SK-N-SH (cell line): ENCODE measurements around the gene USP19. TPM values are rescaled to one million over a fixed set of nuclear protein-coding genes. Genes with fewer than 3 reads are reported as not detected.

ENCODE experiments used
- CTCF ChIA-PET: fragments of 300-600, 350-600 bp; formaldehyde crosslinking; extraction: SDS; loops from one replicate; lab custom pipeline; 2021; lab: Yijun Ruan, JAX
- POLR2A ChIA-PET: fragments of 350-600 bp; sonication (Branson Sonifier 250); formaldehyde crosslinking; extraction: SDS; loops from one replicate; lab custom pipeline; 2020; ENCODE audit warnings: antibody characterized with exemption, inconsistent platforms; lab: Yijun Ruan, JAX
- DNase-seq: peaks from one replicate; pipeline ENCODE4 v3.0.0; 2012
- H2AFZ ChIP-seq: fragments of 200-600 bp; sonication (generic); 2 replicates; pipeline ENCODE4 v1.8.1; 2016; ENCODE audit warnings: antibody characterized with exemption, mild to moderate bottlenecking, low read depth
- H3F3A ChIP-seq: fragments of 200-600 bp; sonication (generic); replicated peaks from 2 replicates; pipeline ENCODE3; 2016; ENCODE audit warnings: antibody characterized with exemption, mild to moderate bottlenecking; ENCODE audit not compliant: insufficient read depth
- H3K27ac ChIP-seq, 2 experiments: fragments of 200-500 bp in 1 of 2; fragments of 200-600 bp in 1 of 2; sonication (Bioruptor generic) in 1 of 2; sonication (generic), shearing (Covaris generic) in 1 of 2; 2 replicates each; pipeline versions ENCODE4 v1.5.1 to v1.6.1; 2014 to 2016; ENCODE audit warnings: low read depth in 2 of 2, inconsistent platforms in 1 of 2, low read length in 1 of 2, mild to moderate bottlenecking in 1 of 2, mixed read lengths in 1 of 2
- H3K27me3 ChIP-seq: fragments of 200-600 bp; sonication (generic), shearing (Covaris generic); 2 replicates; pipeline ENCODE4 v1.6.1; 2016; ENCODE audit warnings: mixed run types; ENCODE audit not compliant: insufficient read depth
- H3K36me3 ChIP-seq, 2 experiments: fragments of 200-500 bp in 1 of 2; fragments of 200-600 bp in 1 of 2; sonication (Bioruptor generic) in 1 of 2; sonication (generic) in 1 of 2; replicated peaks in 1 of 2; 2 replicates each; pipeline versions ENCODE3 to v1.5.1; 2014 to 2016; ENCODE audit warnings: low read length in 1 of 2, mild to moderate bottlenecking in 1 of 2; ENCODE audit not compliant: insufficient read depth in 2 of 2, control insufficient read depth in 1 of 2
- H3K4me1 ChIP-seq, 2 experiments: fragments of 200-500 bp in 1 of 2; fragments of 200-600 bp in 1 of 2; sonication (Bioruptor generic) in 1 of 2; sonication (generic), shearing (Covaris generic) in 1 of 2; 2 replicates each; pipeline versions ENCODE4 v1.5.1 to v1.6.1; 2014 to 2016; ENCODE audit warnings: low read depth in 1 of 2, low read length in 1 of 2, mixed run types in 1 of 2; ENCODE audit not compliant: insufficient read depth in 2 of 2, control insufficient read depth in 1 of 2
- H3K4me2 ChIP-seq: fragments of 200-600 bp; sonication (generic), shearing (Covaris generic); 2 replicates; pipeline ENCODE4 v1.6.1; 2017; ENCODE audit warnings: mixed run types
- H3K4me3 ChIP-seq, 2 experiments: fragments of 200-500 bp in 1 of 2; fragments of 200-600 bp in 1 of 2; sonication (Bioruptor generic) in 1 of 2; sonication (generic), shearing (Covaris generic) in 1 of 2; 2 replicates each; pipeline versions ENCODE4 v1.5.1 to v1.8.1; 2014 to 2016; ENCODE audit warnings: low read depth in 2 of 2, inconsistent platforms in 1 of 2, low read length in 1 of 2, mild to moderate bottlenecking in 1 of 2, mixed read lengths in 1 of 2, moderate library complexity in 1 of 2
- H3K79me2 ChIP-seq: fragments of 200-600 bp; sonication (generic); 2 replicates; pipeline ENCODE4 v1.8.1; 2017; ENCODE audit warnings: mild to moderate bottlenecking; ENCODE audit not compliant: insufficient read depth
- H3K9ac ChIP-seq: fragments of 200-600 bp; sonication (generic); 2 replicates; pipeline ENCODE4 v1.6.1; 2017; ENCODE audit warnings: mixed run types
- H3K9me2 ChIP-seq: fragments of 200-600 bp; sonication (generic); 2 replicates; pipeline ENCODE4 v1.6.1; 2017; ENCODE audit warnings: mixed run types
- H3K9me3 ChIP-seq: fragments of 200-600 bp; sonication (generic); 2 replicates; pipeline ENCODE4 v1.6.1; 2017; ENCODE audit warnings: mixed run types, mild to moderate bottlenecking, moderate library complexity
- H4K20me1 ChIP-seq: fragments of 200-600 bp; sonication (generic); 2 replicates; pipeline ENCODE4 v1.6.1; 2017; ENCODE audit warnings: mild to moderate bottlenecking, mixed run types; ENCODE audit not compliant: insufficient read depth
- CHD2 ChIP-seq: fragments of 150-350 bp; IDR thresholded peaks from 2 replicates; pipeline ENCODE4 v1.6.1; 2018; ENCODE audit warnings: low read length; ENCODE audit not compliant: partially characterized antibody
- EP300 ChIP-seq, 2 experiments: IDR thresholded peaks; 2 replicates each; pipeline versions ENCODE4 v1.4.0 to v1.6.1; 2012; ENCODE audit warnings: borderline replicate concordance in 1 of 2, low read depth in 1 of 2, low read length in 1 of 2
- EZH2phosphoT487 ChIP-seq: fragments of 200-600 bp; sonication (generic); IDR thresholded peaks from 2 replicates; pipeline ENCODE4 v1.6.1; 2017; ENCODE audit warnings: low read depth, mixed run types, mild to moderate bottlenecking, antibody characterized with exemption, moderate library complexity, borderline replicate concordance
- JUND ChIP-seq: IDR thresholded peaks from 2 replicates; pipeline ENCODE4 v1.4.0; 2012
- MAX ChIP-seq: IDR thresholded peaks from 2 replicates; pipeline ENCODE4 v1.4.0; 2012; ENCODE audit warnings: low read depth
- PBX3 ChIP-seq: IDR thresholded peaks from 2 replicates; pipeline ENCODE4; 2012
- POLR2AphosphoS5 ChIP-seq: IDR thresholded peaks from 2 replicates; pipeline ENCODE4 v1.6.1; 2012; ENCODE audit warnings: low read depth, low read length
- REST ChIP-seq: IDR thresholded peaks from 2 replicates; pipeline ENCODE4 v1.6.1; 2012; ENCODE audit warnings: mild to moderate bottlenecking, low read depth, low read length, moderate library complexity
- SIN3A ChIP-seq: IDR thresholded peaks from 2 replicates; pipeline ENCODE4 v1.6.1; 2012; ENCODE audit warnings: low read depth, mild to moderate bottlenecking, low read length, moderate library complexity, borderline replicate concordance
- TAF1 ChIP-seq: IDR thresholded peaks from 2 replicates; pipeline ENCODE4 v1.6.1; 2012; ENCODE audit warnings: low read depth, mild to moderate bottlenecking, low read length, moderate library complexity, borderline replicate concordance
- TCF12 ChIP-seq: IDR thresholded peaks from 2 replicates; pipeline ENCODE4 v1.4.0; 2012
- TEAD4 ChIP-seq: IDR thresholded peaks from 2 replicates; pipeline ENCODE4 v1.4.0; 2012; ENCODE audit warnings: mild to moderate bottlenecking, borderline replicate concordance; ENCODE audit not compliant: insufficient read depth
- YY1 ChIP-seq: IDR thresholded peaks from 2 replicates; pipeline ENCODE4 v1.4.0; 2012; ENCODE audit warnings: low read depth, mild to moderate bottlenecking
- WGBS: methylation state at CpG from one replicate; pipeline ENCODE4 v1.1.6; 2017; ENCODE audit warnings: low lambda C conversion rate; 5-methylcytosine and 5-hydroxymethylcytosine counted together
- polyA plus RNA-seq, 3 experiments: library from polyadenylated mRNA; depleted of rRNA; stranded (reverse); fragments of >200 nt; gene quantifications; 2 replicates each; pipeline ENCODE4 v1.2.3, GENCODE V29; 2012
- TF ChIP-seq, protein P1 (sequence below): fragments of 150-350 bp; IDR thresholded peaks from 2 replicates; pipeline ENCODE4 v1.6.1; 2016; ENCODE audit warnings: mild to moderate bottlenecking, low read depth, low read length

Gene USP19
- polyA plus RNA-seq, 1 of the 3 experiments (the other 2 are of a cell fraction): 75.6 TPM

GRCh38 chr3:49133226-49133951, 12.8 kb upstream of the USP19 start:
- ChIA-PET POLR2A (interaction anchor here (0.6 to 2.7 kb wide), 11 partner anchors 11 to 207 kb away, joined by 3 to 22 read pairs (median 5); partner anchors contain the start of genes KLHDC8B, QRICH1, USP19 and USP4), CTCF (interaction anchor here (0.6 to 5.4 kb wide), 12 partner anchors 13 to 213 kb away, joined by 3 to 26 read pairs (median 4); partner anchors contain the start of genes KLHDC8B, QRICH1 and USP19)

More at GRCh38 chr3:49133226-49133951, 12.8 kb upstream of the USP19 start:
- DNase-seq: peak; percentile 89
- Histone ChIP-seq H3K36me3 (peaks cover 4 to 18% of the 10 kb centered on the region in 2 experiments), H3K27ac (peak overlapping the region; percentile 83 to 91), H3K79me2 (peaks cover 37% of the 10 kb centered on the region), H3K9ac (peak overlapping the region; percentile 75), H3K9me3 (no peaks in the 10 kb centered on the region), H2AFZ (peak overlapping the region; percentile 98), H3K4me1 (peaks cover 0 to 18% of the 10 kb centered on the region in 2 experiments; a peak in 1 of 4 replicates), H4K20me1 (no peaks in the 10 kb centered on the region), H3K4me2 (peak overlapping the region; percentile 100), H3K4me3 (peak overlapping the region; percentile 67 to 81), H3K9me2 (no peaks in the 10 kb centered on the region), H3F3A (no peaks in the 10 kb centered on the region), H3K27me3 (no peaks in the 10 kb centered on the region)
- 0% methylated on average over 16 of the region's 30 CpGs for WGBS
- TF ChIP-seq YY1: peak; percentile 73; the same call in 1 of the 2 replicates
- TF ChIP-seq REST: 0 out of 2 replicates have a peak, but pooled peaks have one; percentile 49
- TF ChIP-seq EZH2phosphoT487: no peak
- peak in 1 of 2 experiments; percentile 30; a peak in 2 of 4 replicates for TF ChIP-seq EP300 (IDR thresholded peaks at IDR 0.05; ENCODE audit: borderline replicate concordance in 1 of 2, low read depth in 1 of 2, low read length in 1 of 2)
- TF ChIP-seq, protein P1, sequence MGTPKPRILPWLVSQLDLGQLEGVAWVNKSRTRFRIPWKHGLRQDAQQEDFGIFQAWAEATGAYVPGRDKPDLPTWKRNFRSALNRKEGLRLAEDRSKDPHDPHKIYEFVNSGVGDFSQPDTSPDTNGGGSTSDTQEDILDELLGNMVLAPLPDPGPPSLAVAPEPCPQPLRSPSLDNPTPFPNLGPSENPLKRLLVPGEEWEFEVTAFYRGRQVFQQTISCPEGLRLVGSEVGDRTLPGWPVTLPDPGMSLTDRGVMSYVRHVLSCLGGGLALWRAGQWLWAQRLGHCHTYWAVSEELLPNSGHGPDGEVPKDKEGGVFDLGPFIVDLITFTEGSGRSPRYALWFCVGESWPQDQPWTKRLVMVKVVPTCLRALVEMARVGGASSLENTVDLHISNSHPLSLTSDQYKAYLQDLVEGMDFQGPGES: no peak
- peak; percentile 82 for TF ChIP-seq POLR2AphosphoS5
- peak; percentile 71 for TF ChIP-seq CHD2
- peak; percentile 43; the same call in 1 of the 2 replicates for TF ChIP-seq TCF12
- TF ChIP-seq JUND: peak; percentile 73; the same call in 1 of the 2 replicates
- TF ChIP-seq SIN3A: peak; percentile 69; the same call in 1 of the 2 replicates
- peak; percentile 78 for TF ChIP-seq TEAD4
- no peak for TF ChIP-seq PBX3
- peak; percentile 74 for TF ChIP-seq MAX
- TF ChIP-seq TAF1: peak; percentile 59
